HCT116 (cell line): ENCODE measurements around the gene SUSD4. TPM values are rescaled to one million over a fixed set of nuclear protein-coding genes. Genes with fewer than 3 reads are reported as not detected.

Source experiments
- ATAC-seq: fragments of 200-7000 bp; cut with Tn5 transposase; 2 replicates; pipeline ENCODE4 v1.9.1; 2020; ENCODE audit warnings: mild to moderate bottlenecking, moderate library complexity
- BruUV-seq: library from RNA; stranded (reverse); fragments of 400-500 nt; replicated peaks from 2 replicates; lab custom pipeline; 2021; lab: Mats Ljungman, UMichigan
- CTCF ChIA-PET: fragments of 300-600 bp; sonication (Branson Sonifier 250); formaldehyde crosslinking; loops from one replicate; lab custom pipeline; 2021; ENCODE audit warnings: antibody characterized with exemption; lab: Charles Lee
- POLR2A ChIA-PET: fragments of 300-600, 350-600 bp; sonication (Branson Sonifier 250); formaldehyde crosslinking; loops from one replicate; lab custom pipeline; 2021; ENCODE audit warnings: antibody characterized with exemption; lab: Charles Lee
- RAD21 ChIA-PET, 2 experiments: fragments of 300-600 bp; sonication (Branson Sonifier 250); formaldehyde crosslinking; loops; one replicate each; lab custom pipeline; 2023; ENCODE audit warnings: low total read pairs in 2 of 2; ENCODE audit not compliant: uncharacterized antibody in 2 of 2, unreplicated experiment in 2 of 2, low non-redundant PET in 1 of 2; lab: Charles Lee
- DNase-seq: peaks from one replicate; pipeline ENCODE4 v3.0.0-alpha.2; 2010; ENCODE audit warnings: low read depth, low spot score
- H2AFZ ChIP-seq: fragments of 200-600 bp; shearing (Covaris generic), sonication (generic); 2 replicates; pipeline ENCODE4 v1.6.1; 2017; ENCODE audit warnings: low read depth, mixed run types, mixed read lengths, antibody characterized with exemption, low read length; ENCODE audit not compliant: poor library complexity, severe bottlenecking
- H3K27ac ChIP-seq: 2 replicates; pipeline ENCODE4 v1.5.1; 2012; ENCODE audit warnings: low read depth, low read length
- H3K27me3 ChIP-seq: fragments of 200-600 bp; sonication (generic); 2 replicates; pipeline ENCODE4 v1.6.1; 2016; ENCODE audit warnings: mixed run types, low read length, mixed read lengths; ENCODE audit not compliant: insufficient read depth
- H3K36me3 ChIP-seq, 2 experiments: fragments of 200-500 bp in 1 of 2; fragments of 200-600 bp in 1 of 2; sonication (Bioruptor generic) in 1 of 2; sonication (generic) in 1 of 2; 2 replicates each; pipeline versions ENCODE4 v1.5.1 to v1.6.1; 2014 to 2016; ENCODE audit warnings: low read length in 2 of 2, inconsistent platforms in 1 of 2, mixed read lengths in 1 of 2, mixed run types in 1 of 2; ENCODE audit not compliant: insufficient read depth in 2 of 2, control insufficient read depth in 1 of 2
- H3K4me1 ChIP-seq, 2 experiments: fragments of 200-600 bp in 1 of 2; sonication (generic) in 1 of 2; 2 replicates each; pipeline versions ENCODE4 v1.5.1 to v1.6.1; 2012 to 2017; ENCODE audit warnings: low read length in 2 of 2, inconsistent platforms in 1 of 2, mild to moderate bottlenecking in 1 of 2, mixed read lengths in 1 of 2, mixed run types in 1 of 2, moderate library complexity in 1 of 2; ENCODE audit not compliant: insufficient read depth in 2 of 2, control insufficient read depth in 1 of 2
- H3K4me2 ChIP-seq: fragments of 200-600 bp; sonication (generic); 2 replicates; pipeline ENCODE4 v1.6.1; 2017; ENCODE audit warnings: mixed run types, low read length, mixed read lengths
- H3K4me3 ChIP-seq, 2 experiments: fragments of 200-600 bp in 1 of 2; sonication (generic) in 1 of 2; replicated peaks in 1 of 2; 2 replicates each; pipeline ENCODE4 v1.5.1; 2011 to 2016; ENCODE audit warnings: low read length in 2 of 2, control low read depth in 1 of 2, low read depth in 1 of 2, mild to moderate bottlenecking in 1 of 2, mixed read lengths in 1 of 2, mixed run types in 1 of 2
- H3K79me2 ChIP-seq: fragments of 200-600 bp; sonication (generic); 2 replicates; pipeline ENCODE4 v1.6.1; 2017; ENCODE audit warnings: mild to moderate bottlenecking, mixed run types, low read length, moderate library complexity, mixed read lengths; ENCODE audit not compliant: insufficient read depth
- H3K9ac ChIP-seq: fragments of 200-600 bp; sonication (generic); 2 replicates; pipeline ENCODE4 v1.6.1; 2016; ENCODE audit warnings: low read length, mixed read lengths
- H3K9me2 ChIP-seq: fragments of 200-600 bp; sonication (generic), shearing (Covaris generic); 2 replicates; pipeline ENCODE4 v1.6.1; 2017; ENCODE audit warnings: mixed run types, mild to moderate bottlenecking, moderate library complexity; ENCODE audit not compliant: insufficient read depth
- H3K9me3 ChIP-seq, 2 experiments: fragments of 200-500 bp in 1 of 2; fragments of 200-600 bp in 1 of 2; sonication (Bioruptor generic) in 1 of 2; sonication (generic) in 1 of 2; 2 replicates each; pipeline ENCODE4 v1.6.1; 2014 to 2017; ENCODE audit warnings: low read length in 2 of 2, mixed read lengths in 2 of 2, inconsistent platforms in 1 of 2, low read depth in 1 of 2, mild to moderate bottlenecking in 1 of 2, mixed run types in 1 of 2, moderate library complexity in 1 of 2; ENCODE audit not compliant: control insufficient read depth in 1 of 2, insufficient read depth in 1 of 2
- H4K20me1 ChIP-seq: fragments of 200-600 bp; sonication (generic), shearing (Covaris generic); 2 replicates; pipeline ENCODE4 v1.6.1; 2017; ENCODE audit warnings: mixed run types, mild to moderate bottlenecking, moderate library complexity; ENCODE audit not compliant: insufficient read depth
- ATF3 ChIP-seq: IDR thresholded peaks from 2 replicates; pipeline ENCODE4 v1.6.1; 2012
- CBX3 ChIP-seq: IDR thresholded peaks from 2 replicates; pipeline ENCODE4 v1.6.1; 2012; ENCODE audit warnings: low read depth
- CEBPB ChIP-seq: IDR thresholded peaks from 2 replicates; pipeline ENCODE4 v1.6.1; 2012; ENCODE audit warnings: low read depth
- POLR2AphosphoS5 ChIP-seq: IDR thresholded peaks from 2 replicates; pipeline ENCODE4 v1.6.1; 2011; ENCODE audit warnings: mild to moderate bottlenecking, low read depth, low read length, moderate library complexity
- ZBTB33 ChIP-seq: IDR thresholded peaks from 2 replicates; pipeline ENCODE4 v1.6.1; 2011; ENCODE audit warnings: mild to moderate bottlenecking, low read length, moderate library complexity; ENCODE audit not compliant: insufficient replicate concordance; ENCODE audit errors: extremely low read depth
- ZFX ChIP-seq: fragments of 450-650 bp; IDR thresholded peaks from 2 replicates; pipeline ENCODE4 v1.6.1; 2017
- ZNF274 ChIP-seq: fragments of 200-500 bp; sonication (Bioruptor generic); IDR thresholded peaks from 2 replicates; pipeline ENCODE4 v1.6.1; 2014; ENCODE audit warnings: mild to moderate bottlenecking, low read depth, low read length, inconsistent platforms
- intact Hi-C: fragments of 100-400 bp; cut with micrococcal nuclease; formaldehyde crosslinking; loops from 2 replicates; pipeline ENCODE4 v1.10.0; 2022
- total RNA-seq: library from RNA; stranded (reverse); gene quantifications from one replicate; pipeline ENCODE4 v1.2.1, GENCODE V29; 2021; ENCODE audit not compliant: unreplicated experiment

Gene SUSD4
- total RNA-seq, 1 experiment from 2014 or later = 0.59 TPM

- Histone ChIP-seq H4K20me1 (no peaks in the 10 kb centered on the region), H3K4me2 (peak overlapping the region; percentile 52), H3K9me2 (no peaks in the 10 kb centered on the region), H3K36me3 (no peaks in the 10 kb centered on the region), H3K27me3 (peaks cover 15% of the 10 kb centered on the region), H3K9ac (no peak overlapping the region), H3K27ac (no peak overlapping the region), H3K9me3 (no peaks in the 10 kb centered on the region), H2AFZ (no peak overlapping the region)
- CTCF ChIA-PET = no interaction called here
- TF ChIP-seq ZFX = no peak
- TF ChIP-seq POLR2AphosphoS5 = no peak
- no peak for TF ChIP-seq CBX3
- no peak for TF ChIP-seq ATF3
- no peak for TF ChIP-seq ZNF274
- TF ChIP-seq CEBPB = no peak
- no peak for TF ChIP-seq ZBTB33
- TF ChIP-seq, all 23 proteins: peak for 0
- RAD21 ChIA-PET = no interaction called here
- Histone ChIP-seq H3K4me1 (peaks cover 14 to 15% of the 10 kb centered on the region in 2 experiments), H3K4me3 (no peak overlapping the region), H3K79me2 (no peaks in the 10 kb centered on the region)
- POLR2A ChIA-PET = no interaction called here
- no peak for ATAC-seq
- intact Hi-C loops = no loop called here
- DNase-seq = no peak
- no TSS peak for BruUV-seq
These were observed 174.5 kb downstream of the SUSD4 start for GRCh38 chr1:223189525-223189902.
